NCI-H2029 (cell line): ENCODE results near the gene NR2F2.

ENCODE experiments used
- DNase-seq: peaks from one replicate; lab custom pipeline; 2025; lab: John Stamatoyannopoulos, UW

Gene NR2F2

DNA sequence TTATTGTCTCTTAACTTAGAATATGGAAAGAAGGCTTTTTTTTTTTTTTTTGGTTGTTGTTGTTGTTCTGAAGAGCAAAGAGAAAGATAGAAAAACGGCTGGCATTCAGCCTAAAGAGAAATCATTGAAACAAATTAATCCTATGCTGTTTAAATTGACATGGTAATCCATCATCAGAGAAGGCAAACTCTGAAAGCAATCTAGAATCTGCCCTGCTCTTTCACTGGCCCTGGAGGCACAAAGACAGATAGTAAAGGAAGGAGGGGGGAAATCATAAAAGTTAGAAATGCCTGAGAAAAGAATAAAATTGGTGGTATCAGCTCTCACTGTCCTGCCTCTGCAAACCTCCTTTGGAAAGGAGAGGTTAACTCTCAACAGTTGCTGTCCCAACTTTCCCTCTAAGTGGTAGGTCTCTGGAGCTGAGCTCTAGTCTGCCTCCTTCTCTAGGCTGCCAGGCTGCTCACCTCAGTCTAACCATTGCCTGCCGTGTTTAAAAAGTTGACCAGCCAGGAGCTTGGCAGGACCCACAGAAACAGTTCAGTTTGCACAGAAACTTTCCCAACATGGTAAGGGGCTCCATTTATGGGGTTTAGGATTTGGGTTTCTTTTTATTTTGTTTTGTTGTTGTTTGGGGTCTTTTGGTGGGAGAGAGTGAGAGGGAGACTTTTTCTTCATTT, 13.4 kb upstream of the NR2F2 start:
- no peak for DNase-seq

DNA sequence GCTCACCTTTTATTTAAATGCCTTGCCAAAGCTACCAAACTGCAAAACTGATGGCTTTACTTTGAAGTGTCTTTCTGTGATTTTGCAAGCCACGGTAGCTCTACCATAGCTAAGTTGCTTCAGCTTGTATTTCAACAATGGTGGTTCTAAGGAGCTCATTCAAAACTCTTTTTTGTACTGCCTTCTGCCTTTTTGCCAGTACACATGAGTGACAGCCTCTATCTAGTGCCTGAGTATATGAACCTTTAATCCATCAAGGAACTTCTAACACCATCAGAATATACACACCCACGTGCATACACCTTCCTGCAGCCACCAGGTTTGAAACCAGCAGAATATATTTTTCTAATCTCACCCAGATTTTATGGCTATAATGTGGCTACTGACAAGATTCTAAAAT, 10.4 kb upstream of the NR2F2 start:
- no peak for DNase-seq

DNA sequence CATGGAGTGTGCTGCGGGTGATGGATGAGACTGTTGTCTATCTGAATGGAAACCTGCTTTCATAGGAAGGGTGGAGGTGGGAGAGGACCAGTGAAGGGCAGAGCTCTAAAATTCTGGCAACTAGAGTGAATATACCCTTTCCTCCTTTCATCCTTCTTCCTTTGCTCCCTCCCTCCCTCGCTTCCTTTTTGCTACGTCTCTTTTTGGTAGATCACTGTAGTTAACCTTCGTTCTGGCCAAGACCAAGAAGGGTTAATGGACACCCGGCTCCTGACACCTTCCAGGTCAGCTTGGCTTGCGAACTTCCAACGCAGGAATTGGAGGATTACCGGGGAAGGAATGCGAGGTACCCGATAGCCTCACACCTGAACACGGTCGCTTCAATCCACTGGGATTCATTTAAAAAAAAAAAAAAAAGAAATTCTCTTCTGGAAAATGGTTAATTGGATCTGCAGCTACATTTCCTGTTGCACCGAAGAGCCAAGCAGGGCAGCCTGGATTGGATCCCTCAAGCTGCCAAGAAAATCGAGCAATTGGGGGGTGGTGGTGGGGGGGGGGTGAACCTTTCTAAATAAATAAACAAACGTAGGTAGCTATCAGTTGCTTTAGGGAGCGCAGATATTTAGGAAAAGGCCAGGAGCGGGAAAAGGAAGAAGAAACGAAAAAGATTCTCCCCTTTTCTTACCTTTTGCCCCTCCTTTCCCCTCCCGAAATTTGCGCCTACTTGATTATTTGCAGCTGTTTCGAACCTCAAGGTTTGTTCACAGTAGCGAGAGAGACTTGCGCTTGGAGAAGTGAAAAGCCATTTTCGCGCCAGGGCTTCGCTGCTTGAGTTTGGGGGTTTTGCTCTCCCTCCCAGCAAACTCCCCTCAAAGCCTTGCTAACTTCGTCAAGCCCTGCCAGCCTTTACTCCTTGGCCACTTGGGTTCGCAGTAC, 9.5 kb upstream of the NR2F2 start:
- DNase-seq = no peak

DNA sequence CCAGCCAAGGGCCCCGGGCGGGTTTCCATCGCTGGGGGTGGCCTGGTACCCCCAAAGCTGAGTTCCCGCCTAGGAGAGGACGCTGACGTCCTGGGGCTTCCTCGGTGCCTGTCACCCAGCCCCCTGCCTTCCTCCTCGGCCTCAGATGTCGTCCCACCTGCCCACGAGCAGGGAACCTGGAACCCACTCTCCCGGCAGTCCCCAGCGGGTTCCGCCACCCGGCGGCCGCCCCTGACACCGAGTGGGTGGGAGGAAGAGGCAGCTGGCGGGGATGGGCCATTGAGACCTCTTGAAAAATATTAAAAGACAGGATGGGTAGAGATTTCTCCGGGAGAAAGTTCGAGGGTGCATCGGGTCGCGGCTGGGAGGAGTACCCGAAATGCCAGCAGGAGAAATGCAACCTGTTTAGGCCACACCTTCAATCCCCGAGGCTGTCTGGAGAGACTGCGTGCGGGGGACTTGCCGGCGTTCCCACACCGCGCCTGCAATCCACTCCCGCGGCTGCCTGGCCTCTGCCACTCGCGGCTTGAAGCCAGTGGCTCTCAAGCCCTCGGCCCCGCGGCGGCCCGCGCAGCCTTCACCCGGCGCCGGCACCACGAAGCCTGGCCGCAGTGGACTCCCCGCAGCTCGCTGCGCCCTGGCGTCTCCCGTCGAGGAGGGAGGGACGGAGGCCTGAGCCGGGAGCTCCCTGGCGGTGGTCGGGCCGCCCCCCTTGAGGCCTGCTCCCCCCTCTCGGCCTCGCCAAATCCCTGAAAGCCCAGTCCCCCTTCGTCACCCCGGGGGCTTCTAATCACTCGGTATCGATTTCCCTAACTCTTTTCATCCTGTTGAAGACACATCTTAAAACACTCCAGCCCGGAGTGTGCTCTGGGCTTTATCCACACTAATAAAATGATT, 8.6 kb upstream of the NR2F2 start:
- no peak for DNase-seq

DNA sequence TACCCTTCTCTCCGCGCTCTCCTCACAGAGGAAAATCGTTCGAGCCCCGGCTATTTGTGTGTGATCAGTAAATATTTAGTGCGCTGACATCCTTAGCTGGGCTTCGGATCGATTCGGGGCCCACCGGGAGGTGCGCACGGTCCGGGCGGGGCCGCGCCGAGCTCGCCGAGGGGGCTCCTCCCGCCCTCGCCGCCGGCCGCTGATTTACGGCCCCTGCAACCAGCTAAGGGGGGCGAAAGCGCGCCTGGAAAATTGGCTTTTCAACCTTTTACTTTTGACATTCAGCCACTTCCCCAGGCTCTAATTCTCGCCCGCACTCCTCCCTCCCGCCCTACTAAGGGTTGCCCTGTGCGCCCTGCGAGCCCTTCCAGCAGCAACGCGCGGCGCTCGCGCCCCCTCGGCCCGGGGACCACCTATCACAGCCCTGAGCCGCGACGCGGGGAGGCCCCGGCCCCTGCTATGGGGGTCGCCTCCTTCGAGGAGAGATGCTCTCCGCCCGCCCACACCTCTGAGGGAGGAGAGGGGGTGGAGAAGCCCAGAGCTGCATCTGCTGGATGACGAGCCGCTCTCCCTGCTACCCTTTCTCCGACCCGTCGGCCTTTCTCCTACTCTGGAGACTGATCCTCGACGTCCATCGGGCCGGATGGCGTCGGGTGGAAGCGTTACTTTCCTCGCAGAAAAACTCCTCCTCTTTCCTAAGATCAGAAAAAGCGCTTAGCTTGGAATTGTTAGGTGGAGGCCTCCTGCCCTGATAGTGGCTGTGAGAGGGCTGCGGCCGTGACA, 7.8 kb upstream of the NR2F2 start:
- DNase-seq = no peak

DNA sequence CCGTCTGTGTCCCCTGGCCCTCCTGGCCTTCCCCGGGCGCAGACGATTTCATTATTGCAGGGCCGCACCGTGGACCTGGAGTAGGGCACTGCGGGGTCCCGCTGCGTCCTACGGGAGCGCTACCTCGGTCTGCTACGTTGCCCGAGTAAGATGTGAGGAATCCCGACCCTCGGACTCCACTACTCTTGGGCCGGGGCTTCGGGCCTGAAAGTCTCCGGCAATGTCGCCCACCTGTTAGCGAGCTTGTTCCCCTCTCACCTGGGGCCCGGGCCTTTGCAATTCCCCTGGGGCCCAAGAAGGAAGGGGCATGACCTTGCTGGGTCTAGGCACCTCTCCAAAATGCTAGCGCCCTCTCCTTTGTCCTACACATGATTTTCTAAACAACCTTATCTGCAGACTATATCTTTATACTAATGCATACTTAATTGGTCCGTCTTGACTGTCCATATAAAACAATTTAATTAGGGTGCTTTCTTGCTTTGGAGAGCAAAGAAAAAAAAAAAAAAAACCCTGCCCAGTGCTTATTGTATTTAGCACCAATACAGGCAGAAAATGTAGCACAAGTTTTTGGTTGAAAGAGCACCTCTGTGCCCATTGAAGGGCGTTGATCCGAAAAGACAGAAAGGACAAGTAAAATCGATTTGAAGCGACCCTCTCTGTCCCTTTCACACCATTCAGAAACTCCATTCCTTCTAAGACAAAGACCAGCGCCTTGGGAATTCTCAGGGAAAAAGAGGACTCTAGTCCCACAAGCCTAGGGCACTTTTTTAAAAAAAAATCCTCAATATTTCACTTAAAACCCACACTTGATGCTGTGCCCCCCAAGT, 7.0 kb upstream of the NR2F2 start:
- DNase-seq = no peak

DNA sequence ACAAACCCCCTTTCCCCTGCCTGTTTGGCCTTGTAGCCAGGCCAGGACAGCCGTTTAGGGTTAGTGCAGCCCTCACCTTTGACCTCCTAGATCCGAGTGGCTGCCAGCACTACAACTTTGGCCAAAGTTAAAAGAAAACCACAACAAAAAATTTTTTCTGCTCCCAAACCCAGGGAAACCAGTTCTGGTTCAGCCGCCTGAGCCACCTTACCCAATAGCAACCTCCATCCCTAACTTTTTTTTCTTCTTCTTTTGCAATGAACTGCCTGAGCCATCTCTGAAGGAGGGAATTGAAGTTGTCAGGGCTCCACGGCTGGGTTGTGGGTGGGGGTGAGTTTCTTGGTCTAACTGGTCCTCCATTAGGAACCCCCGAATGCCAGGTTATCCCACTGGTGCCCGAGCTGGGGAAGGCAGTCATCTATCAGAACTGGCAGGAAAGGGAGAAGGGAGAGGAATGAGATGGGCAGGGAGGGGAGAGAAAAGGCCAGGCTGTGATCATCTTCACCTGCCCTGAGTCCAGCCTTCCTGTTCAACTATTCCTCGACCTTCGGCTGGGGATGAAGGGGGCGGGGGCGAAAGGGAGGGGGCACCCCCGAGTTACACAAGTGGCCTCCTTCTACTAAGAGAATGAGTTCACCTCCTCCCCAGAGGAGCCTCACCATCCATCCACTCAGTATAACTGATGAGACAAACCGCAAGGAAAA, 6.2 kb upstream of the NR2F2 start:
- no peak for DNase-seq

DNA sequence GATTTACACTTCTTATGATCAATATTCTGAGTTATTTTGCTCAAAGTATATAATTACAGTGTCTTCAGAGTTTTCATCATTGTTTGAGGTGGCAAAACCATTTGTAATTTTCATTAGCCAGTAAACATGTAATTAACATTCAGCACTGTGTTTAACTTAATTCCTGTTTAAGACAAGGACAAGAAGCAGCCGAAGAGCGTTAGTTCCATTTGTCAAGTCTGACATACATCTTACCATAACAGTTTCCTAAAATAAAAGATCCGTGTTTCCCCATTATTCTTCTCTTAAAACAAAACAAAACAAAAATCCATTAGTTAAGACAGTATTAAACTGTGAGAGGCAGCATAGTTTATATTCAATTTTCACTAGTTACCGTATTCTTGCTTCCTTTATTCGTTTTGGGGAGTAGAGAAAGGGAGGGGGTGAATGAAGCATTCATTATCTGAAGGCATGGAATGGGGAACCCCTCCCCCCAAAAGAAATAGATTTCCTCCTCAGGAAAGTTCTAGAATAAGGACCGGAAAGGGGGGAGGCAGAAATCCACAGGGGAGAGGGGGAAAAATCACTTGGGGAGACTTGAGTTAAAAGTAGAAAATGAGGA, 5.5 kb upstream of the NR2F2 start:
- no peak for DNase-seq

DNA sequence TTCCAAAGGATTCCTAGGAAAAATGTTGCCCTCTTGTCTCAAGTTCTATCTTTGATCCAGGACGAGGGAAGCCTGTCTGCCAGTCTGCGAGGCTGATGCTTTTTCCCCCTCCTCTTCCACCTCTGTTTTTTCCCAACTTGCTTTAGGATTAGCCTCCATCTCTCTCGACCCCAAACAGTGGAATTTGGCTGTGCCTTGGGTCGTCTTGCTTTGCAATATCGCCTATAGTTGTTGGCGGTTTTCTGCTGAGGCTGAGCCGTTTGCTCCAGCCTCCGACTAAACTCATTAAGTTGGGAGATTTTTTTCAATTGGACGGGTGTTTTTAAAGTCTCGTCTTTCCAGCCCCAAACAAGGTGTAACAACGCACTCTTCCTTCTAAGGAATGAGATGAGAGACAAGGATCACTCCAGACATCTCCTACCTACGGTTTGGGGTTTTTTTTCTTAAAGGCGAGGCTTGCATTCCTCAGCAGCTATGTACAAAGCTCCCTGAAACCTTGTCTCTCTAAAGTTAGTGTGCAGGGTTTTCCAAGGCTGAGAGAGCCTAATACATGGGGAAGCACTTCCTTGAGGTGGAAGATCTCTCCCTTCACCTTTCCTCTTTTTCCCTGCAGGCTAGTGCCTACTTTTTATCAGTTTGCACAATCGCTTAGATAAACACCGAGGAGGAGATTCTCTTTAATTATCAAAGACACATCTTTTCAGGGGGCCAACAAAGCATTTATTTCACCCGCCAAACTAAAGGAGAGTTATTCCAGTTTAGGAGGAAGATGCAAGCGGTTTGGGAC, 4.8 kb upstream of the NR2F2 start:
- no peak for DNase-seq

DNA sequence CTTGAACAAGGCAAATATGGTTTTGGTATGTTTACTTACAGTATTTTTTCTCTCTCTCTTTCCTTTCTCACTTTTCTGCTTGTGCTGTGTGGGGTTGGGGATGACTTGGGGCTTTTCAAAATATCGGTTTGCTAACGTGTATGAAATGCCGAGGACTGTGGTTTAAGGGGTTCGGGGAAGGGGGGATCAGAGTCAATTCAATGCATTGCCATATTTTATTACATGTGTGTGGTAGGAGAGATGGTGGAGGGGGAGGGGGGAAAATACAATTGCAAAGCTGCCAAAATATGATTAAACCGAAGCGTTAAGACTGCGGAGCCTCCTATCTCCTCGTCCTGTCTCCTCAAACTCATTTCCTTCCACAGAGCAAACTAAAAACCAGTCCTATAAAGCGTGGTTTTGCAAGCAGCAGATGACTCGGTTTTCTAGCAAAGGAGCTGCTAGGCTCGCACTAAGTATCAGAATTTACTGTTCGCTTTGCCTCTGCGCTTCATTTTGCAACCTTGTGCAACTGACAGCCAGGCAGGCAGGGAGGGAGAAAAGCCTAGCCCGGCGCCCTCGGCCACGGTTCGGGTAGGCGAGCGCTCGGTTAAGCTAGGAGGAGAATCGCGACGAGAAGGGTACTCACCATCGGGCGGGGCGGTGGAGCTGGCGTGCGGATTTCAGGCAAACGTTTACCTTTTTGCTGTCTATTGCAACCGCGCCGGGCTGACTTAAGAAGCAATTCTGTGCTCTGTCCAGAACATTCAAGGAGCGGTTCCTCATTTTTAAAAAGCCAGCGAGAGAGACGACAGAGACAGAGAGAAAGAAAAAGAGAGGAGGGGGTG, 4.0 kb upstream of the NR2F2 start:
- no peak for DNase-seq

DNA sequence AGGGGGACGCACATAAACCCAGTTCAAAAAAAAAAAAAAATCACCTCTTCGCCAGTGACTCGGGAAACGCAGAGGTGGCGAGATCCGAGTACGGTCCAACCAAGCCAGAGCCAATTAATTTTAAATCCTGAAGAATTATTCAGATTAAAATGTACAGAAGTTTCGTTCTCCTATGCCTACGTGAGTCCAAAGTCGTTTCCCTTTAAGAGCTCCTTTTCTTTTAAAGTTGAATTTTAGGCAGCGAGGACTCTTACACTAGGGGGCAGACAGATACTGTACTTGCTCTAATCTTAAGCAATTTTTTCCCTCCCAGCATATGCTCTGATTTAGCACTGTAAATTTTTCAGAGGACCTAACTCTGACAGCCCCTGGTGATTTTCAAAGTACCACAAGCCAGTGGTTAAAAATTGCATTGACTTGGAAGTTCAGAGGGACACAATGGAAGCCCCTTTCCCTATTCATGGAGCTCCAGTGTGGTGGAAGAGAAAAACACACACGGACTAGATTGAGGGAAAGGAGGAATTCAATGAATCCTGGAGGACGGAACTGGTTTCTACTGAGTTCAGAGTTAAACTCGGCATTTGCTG, 3.3 kb upstream of the NR2F2 start:
- no peak for DNase-seq

DNA sequence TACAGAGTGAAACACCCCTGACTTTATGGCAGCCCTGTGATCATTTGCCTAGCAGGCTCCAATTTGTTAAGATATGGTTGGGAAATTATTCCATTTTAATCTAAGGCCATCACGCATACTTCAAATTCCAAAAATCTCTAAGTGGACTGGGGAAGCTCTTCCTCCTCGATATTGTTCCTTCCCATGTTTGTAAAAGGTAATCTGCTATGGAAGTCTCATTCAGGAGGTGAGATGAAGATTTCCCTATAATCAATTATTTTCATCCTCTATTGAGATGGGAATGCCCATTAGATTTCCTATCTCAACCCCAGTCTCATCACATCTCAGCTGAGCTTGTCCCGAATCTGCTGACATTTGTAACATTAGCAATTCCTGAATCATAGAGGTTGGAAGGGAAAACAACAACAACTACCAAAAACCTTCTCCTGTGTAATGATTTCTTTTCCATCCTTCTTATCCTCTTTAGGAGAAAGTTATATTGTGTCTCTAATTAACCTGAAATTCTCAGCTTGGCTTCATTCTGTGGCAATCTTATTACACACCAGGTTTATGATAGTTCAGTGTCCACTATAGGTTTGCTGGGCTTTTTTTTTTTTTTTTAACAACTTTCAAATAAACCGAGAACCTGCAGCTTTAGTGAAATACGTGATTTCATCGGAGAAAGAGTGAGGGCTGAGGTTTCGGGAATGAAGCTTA, 2.2 kb upstream of the NR2F2 start:
- DNase-seq = no peak

DNA sequence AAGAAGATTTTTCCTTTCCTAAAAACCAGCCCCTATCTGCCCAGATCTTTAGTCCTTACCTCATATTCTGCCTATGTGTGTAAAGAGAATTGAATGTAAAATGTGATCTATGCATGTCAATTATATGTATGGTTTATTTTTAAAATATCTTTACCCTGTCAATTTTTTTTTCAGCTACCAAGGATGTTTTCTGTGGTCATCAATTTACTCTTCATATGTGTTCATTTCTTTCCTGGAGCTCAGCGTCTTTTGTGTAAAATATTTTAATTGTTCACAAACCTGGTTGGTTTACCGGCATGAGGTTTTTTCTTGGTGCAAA, 1.7 kb upstream of the NR2F2 start:
- DNase-seq = no peak

DNA sequence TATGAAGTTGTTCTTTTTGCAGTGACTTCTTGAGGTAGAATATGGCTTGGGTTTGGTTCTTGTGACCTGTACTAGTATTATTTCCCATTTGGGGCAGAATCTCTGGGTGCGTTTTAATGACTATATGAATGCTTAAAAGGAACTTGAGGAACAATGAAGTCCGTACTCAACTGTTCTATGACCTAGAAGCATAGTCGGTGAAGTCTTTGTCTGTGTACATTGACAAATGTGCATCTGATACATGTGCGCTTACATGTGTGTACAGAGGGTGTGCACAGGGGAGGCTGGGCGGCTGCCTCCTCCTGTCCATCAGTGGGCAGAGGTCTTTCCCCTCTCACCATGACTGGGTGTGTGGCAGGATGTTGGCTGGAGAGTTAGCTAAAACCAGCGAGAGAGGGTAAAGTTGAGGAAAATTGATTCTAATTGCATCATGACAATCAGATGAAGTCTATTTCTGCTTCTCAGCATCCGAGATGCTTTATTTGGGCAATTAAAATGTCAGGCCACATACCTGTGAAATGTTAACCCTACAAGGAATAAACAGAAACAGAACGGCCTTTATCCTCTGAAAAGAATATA, 1.0 kb upstream of the NR2F2 start:
- no peak for DNase-seq

DNA sequence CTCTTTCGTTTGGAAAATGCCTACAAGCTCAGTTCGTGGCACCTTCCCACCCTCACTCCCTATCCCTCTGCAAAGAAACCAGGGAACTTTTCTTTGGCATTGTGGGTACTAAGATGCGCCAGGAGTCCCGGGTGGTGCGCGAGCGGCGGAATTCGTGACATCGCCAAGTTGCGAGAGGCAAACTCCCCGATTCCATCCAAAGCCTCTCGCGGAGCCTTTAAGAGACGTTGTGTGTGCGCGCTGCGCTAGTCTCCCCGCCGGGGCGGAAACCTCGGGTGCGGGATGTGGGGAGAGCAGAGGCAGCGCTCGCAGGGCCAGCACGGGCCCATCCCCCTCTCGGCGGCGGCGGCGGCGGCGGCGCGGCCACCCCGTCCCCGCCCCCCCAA, 443 bp upstream of the NR2F2 start:
- peak; percentile 57 for DNase-seq

DNA sequence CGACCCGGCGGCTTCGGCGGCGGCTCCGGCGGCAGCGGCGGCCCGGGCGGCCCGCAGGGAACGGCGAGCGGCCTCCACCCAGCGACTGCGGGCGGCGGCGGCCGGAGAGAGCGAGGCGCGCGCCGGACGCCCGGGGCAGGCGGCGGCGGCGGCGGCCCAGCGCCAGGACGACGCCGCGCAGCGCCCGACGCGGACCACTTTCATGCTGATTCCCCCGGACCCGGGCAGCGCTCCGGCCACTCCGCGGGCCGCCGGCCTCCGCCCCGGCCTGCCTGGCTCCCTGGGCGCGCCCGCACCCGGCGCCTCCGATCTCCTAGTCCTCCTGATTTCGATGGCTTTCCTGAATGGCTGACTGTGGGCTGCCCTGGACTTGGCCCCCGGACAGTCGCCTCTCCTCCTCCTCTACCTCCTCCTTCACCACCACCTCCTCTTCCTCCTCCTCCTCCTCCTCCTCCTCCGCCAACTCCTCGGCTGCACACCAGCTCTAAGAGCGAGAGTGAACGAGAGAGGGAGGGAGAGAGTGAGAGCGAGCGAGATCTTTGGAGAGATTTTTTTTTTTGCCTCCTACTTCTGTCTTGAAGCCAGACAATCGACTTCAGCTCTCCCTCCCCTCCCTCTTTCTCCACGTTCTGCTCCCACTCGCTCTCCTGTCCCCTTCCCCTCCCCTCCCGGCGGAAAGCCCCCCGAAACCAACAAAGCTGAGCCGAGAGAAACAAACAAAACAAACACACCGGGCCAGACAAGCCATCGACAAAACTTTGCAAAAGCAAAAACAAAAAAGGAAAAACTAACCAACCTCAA, 844 bp downstream of the NR2F2 start:
- DNase-seq = no peak
